RWPE1 (cell line): ENCODE data around the gene CFAP157.

Source experiments
- CTCF ChIA-PET: fragments of 350-600 bp; sonication (Branson Sonifier 250); formaldehyde crosslinking; extraction: SDS; loops from one replicate; lab custom pipeline; 2021; lab: Yijun Ruan, JAX
- POLR2A ChIA-PET: fragments of 400-600 bp; formaldehyde crosslinking; extraction: SDS; loops from one replicate; lab custom pipeline; 2020; ENCODE audit warnings: antibody characterized with exemption; ENCODE audit not compliant: low non-redundant PET; lab: Yijun Ruan, JAX
- DNase-seq: peaks from one replicate; pipeline ENCODE4 v3.0.0; 2012; ENCODE audit warnings: low spot score
- H3K27ac ChIP-seq: fragments of 450-650 bp; 2 replicates; pipeline ENCODE4 v1.5.1; 2017
- TF ChIP-seq, protein P1 (sequence below): fragments of 450-650 bp; conservative IDR thresholded peaks from 2 replicates; pipeline ENCODE4 v1.5.1; 2017; ENCODE audit warnings: low read depth, mild to moderate bottlenecking

The CFAP157 gene

DNA sequence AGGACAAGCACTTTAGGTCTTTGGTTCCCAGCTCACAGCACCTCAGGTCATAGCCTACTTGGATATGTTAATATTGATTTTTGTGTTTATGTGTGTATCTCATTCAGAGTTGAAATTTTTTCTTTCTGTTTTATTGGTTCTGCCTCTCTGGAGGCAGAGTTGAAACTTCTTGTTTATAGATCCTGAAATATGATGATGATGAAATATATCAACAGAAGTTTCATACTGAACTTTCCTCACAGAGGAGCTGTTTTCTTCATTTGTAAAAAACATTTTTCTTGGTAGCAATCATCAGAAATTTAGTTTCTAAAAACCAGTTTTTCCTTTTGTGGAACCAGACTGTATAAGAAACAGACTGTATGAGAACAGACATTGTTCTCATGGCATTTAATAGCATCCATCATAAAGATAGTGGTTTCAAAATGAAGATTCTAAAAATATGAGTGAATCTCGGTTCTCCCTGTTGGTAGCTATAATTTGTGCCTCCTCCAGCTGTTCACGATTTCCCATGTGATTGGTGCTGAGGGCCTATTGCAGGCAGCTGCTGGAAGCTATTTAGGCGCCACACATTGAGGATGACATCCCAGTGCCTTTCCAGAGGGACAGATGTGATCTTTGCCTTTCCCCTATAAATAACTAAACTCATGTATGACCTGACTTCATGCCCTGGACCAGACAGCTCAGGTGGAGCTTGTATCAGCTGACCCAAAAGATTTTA, 39.5 kb upstream of the CFAP157 start:
- TF ChIP-seq, protein P1, sequence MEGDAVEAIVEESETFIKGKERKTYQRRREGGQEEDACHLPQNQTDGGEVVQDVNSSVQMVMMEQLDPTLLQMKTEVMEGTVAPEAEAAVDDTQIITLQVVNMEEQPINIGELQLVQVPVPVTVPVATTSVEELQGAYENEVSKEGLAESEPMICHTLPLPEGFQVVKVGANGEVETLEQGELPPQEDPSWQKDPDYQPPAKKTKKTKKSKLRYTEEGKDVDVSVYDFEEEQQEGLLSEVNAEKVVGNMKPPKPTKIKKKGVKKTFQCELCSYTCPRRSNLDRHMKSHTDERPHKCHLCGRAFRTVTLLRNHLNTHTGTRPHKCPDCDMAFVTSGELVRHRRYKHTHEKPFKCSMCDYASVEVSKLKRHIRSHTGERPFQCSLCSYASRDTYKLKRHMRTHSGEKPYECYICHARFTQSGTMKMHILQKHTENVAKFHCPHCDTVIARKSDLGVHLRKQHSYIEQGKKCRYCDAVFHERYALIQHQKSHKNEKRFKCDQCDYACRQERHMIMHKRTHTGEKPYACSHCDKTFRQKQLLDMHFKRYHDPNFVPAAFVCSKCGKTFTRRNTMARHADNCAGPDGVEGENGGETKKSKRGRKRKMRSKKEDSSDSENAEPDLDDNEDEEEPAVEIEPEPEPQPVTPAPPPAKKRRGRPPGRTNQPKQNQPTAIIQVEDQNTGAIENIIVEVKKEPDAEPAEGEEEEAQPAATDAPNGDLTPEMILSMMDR: no peak
- ChIA-PET CTCF (interaction anchor here (0.8 kb wide), 2 partner anchors 67 to 119 kb away, joined by 3 to 7 read pairs; partner anchors contain the start of genes CDK9 and TOR2A), POLR2A (interaction anchor here (0.6 kb wide), 1 partner anchor 126 kb away, joined by 4 read pairs; no protein-coding TSS in a partner anchor)

DNA sequence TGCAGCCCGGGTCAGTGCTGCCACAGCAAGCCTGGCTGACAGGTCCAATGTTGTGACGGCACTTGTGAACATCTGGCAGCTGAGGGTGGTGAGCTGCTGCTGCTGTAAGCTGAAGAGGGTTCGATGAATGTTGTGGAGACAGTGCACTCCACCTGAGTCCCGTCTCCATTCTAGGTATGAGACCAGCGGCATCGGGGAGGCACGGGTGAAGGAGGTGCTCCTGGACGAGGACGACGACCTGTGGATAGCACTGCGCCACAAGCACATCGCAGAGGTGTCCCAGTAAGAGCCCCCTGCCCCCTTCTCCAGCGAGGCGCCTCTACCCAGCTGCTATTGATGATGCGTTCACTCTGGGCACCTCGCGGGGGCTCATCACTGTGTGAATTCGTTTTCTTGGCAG, 38.9 kb upstream of the CFAP157 start:
- TF ChIP-seq, protein P1: no peak
- ChIA-PET CTCF (interaction anchor here (0.6 to 1.1 kb wide), 4 partner anchors 10 to 147 kb away, joined by 3 to 7 read pairs (median 4); partner anchors contain the start of gene TOR2A), POLR2A (no interaction called here)
- no peak overlapping the region for H3K27ac ChIP-seq
- DNase-seq: no peak

More for the DNA sequence above, 39.5 kb upstream of the CFAP157 start:
- H3K27ac ChIP-seq: no peak overlapping the region
- DNase-seq: no peak

DNA sequence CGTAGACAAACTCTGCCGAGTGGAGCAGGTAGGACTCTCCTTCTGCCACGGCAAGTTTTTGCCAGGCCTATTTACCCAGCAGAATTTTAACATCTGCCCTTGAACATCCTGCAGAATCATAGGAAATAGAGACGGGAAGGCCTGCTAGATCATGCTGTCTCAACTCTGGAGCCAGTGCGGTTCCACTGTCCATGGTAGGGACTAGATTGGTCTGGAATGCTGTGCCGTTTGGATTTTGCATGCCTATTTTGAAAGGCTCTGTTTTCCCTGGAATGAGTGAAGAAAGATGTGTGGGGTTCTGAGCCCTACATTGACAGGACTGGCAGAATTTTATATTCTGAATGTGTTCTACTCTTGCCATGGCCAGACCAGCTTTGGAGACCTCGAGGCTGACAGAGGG, 33.6 kb upstream of the CFAP157 start:
- ChIA-PET POLR2A (no interaction called here), CTCF (no interaction called here)
- TF ChIP-seq, protein P1: no peak
- DNase-seq: no peak
- H3K27ac ChIP-seq: no peak overlapping the region

DNA sequence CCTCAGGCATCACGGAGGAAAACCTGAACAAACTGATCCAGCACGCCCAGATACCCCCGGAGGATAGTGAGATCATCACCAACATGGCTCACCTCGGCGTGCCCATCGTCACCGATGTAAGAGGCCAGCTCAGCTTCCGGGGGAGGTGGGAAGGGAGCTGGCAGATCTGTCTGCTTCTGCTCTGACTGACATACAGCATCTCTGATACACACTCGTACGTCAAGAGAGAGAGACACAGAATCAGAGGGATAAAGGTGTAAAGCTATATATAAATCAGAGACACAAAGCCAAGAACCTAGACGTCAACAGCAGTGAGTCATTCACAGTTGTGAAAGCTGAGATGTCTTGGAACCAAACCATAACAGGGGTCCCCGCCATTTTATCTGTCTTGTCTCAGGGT, 30.1 kb upstream of the CFAP157 start:
- POLR2A ChIA-PET: no interaction called here
- TF ChIP-seq, protein P1: no peak
- H3K27ac ChIP-seq: 0 out of 2 replicates have a peak overlapping the region, but pooled peaks have one; percentile 4
- CTCF ChIA-PET: interaction anchor here (0.5 to 1.0 kb wide), 4 partner anchors 8 to 1329 kb away, joined by 3 to 4 read pairs (median 3); no protein-coding TSS in a partner anchor
- DNase-seq: no peak

DNA sequence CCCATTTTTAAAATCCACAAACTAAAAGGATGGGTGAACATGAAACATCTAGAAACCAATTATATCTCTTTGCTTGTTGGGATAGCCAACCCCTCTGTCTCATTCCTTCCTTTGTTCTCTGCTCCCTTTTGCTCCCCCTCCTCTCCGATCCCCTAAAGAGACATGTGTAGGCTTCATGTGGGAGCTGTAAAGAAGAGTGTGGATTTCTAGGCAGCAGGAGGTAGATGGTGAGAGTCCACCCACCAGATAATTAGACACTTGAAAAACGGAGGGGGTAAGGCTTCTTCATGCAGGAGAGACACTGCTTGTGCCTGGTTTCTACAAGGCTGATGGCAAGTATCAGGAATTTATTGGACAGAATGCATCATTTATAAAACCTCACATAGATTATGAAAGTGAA, 27.3 kb upstream of the CFAP157 start:
- ChIA-PET CTCF (interaction anchor here (1.1 to 1.5 kb wide), 2 partner anchors 14 to 55 kb away, joined by 3 read pairs; partner anchors contain the start of gene TOR2A), POLR2A (no interaction called here)
- no peak overlapping the region for H3K27ac ChIP-seq
- TF ChIP-seq, protein P1: no peak
- DNase-seq: no peak

DNA sequence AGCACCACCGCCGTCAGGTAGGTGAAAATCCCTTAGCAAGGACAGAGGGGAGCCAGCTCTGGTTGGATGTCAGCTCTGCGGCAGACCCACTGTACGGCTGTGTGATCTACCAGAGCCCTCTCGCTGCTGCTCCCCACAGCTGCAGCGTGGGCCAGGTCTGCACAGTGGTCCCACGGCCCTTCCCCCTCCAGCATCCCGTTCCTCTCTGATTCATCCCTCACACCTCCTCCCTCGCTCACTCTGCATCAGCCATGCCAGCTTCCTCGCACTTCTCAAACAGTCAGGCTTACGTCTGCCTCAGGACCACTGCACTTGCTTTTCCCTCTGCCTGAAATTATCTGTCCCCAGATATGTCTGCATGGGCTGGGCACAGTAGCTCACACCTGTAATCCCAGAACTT, 26.6 kb upstream of the CFAP157 start:
- ChIA-PET CTCF (interaction anchor here (0.6 to 1.5 kb wide), 2 partner anchors 13 to 263 kb away, joined by 3 to 4 read pairs; no protein-coding TSS in a partner anchor), POLR2A (no interaction called here)
- H3K27ac ChIP-seq: no peak overlapping the region
- no peak for DNase-seq
- TF ChIP-seq, protein P1: no peak
